Astrocyte (in vitro differentiated cells and primary cell): ENCODE data around the gene SLC6A16. TPM values are rescaled to one million over a fixed set of nuclear protein-coding genes. Genes with fewer than 3 reads are reported as not detected.
A peak's percentile ranks its signal among the peaks of the same experiment; 100 is the strongest.

Source experiments
- DNase-seq: peaks from one replicate; pipeline ENCODE4 v3.0.0-alpha.2; 2010; ENCODE audit warnings: low read depth
- FAIRE-seq: peaks from 2 replicates; lab custom pipeline; 2011; peaks lifted over from hg19 to GRCh38; lab: Jason Lieb, UNC
- H2AFZ ChIP-seq: 2 replicates; pipeline ENCODE4 v1.6.0; 2012; ENCODE audit warnings: low read depth, low read length, inconsistent platforms
- H3K27ac ChIP-seq: 2 replicates; pipeline ENCODE4 v1.5.1; 2011; ENCODE audit warnings: low read depth, low read length, inconsistent platforms
- H3K27me3 ChIP-seq: 2 replicates; pipeline ENCODE4 v1.6.0; 2011; ENCODE audit warnings: low read length, inconsistent platforms; ENCODE audit not compliant: insufficient read depth
- H3K36me3 ChIP-seq: 2 replicates; pipeline ENCODE4 v1.5.1; 2011; ENCODE audit warnings: low read length, inconsistent platforms; ENCODE audit not compliant: insufficient read depth
- H3K4me1 ChIP-seq: 2 replicates; pipeline ENCODE4 v1.5.1; 2011; ENCODE audit warnings: low read length, inconsistent platforms; ENCODE audit not compliant: insufficient read depth
- H3K4me2 ChIP-seq: 2 replicates; pipeline ENCODE4 v1.6.0; 2012; ENCODE audit warnings: low read length, inconsistent platforms
- H3K4me3 ChIP-seq: 2 replicates; pipeline ENCODE4 v1.5.1; 2011; ENCODE audit warnings: low read depth, mild to moderate bottlenecking, low read length, inconsistent platforms; ENCODE audit not compliant: insufficient read depth
- H3K79me2 ChIP-seq: 2 replicates; pipeline ENCODE4 v1.6.0; 2012; ENCODE audit warnings: mild to moderate bottlenecking, low read length, inconsistent platforms; ENCODE audit not compliant: insufficient read depth
- H3K9ac ChIP-seq: 2 replicates; pipeline ENCODE4 v1.6.0; 2012; ENCODE audit warnings: mild to moderate bottlenecking, low read length, inconsistent platforms
- H3K9me3 ChIP-seq: 2 replicates; pipeline ENCODE4 v1.5.1; 2012; ENCODE audit warnings: low read depth, mild to moderate bottlenecking, low read length, inconsistent platforms; ENCODE audit not compliant: insufficient read depth
- H4K20me1 ChIP-seq: 2 replicates; pipeline ENCODE4 v1.6.0; 2012; ENCODE audit warnings: low read length, inconsistent platforms; ENCODE audit not compliant: insufficient read depth
- H3K27ac Mint-ChIP-seq: one replicate; pipeline ENCODE4 v1.8.0; 2021; ENCODE audit warnings: mild to moderate bottlenecking, mixed read lengths; ENCODE audit not compliant: unreplicated experiment
- H3K27me3 Mint-ChIP-seq: one replicate; pipeline ENCODE4 v1.8.0; 2021; ENCODE audit warnings: low read depth, mixed read lengths; ENCODE audit not compliant: unreplicated experiment
- H3K36me3 Mint-ChIP-seq: one replicate; pipeline ENCODE4 v1.8.0; 2021; ENCODE audit warnings: low read depth, mixed read lengths; ENCODE audit not compliant: unreplicated experiment
- H3K4me1 Mint-ChIP-seq: one replicate; pipeline ENCODE4 v1.8.0; 2021; ENCODE audit warnings: low read depth, mixed read lengths; ENCODE audit not compliant: unreplicated experiment
- H3K4me3 Mint-ChIP-seq: one replicate; pipeline ENCODE4 v1.8.0; 2021; ENCODE audit warnings: mild to moderate bottlenecking, moderate library complexity, mixed read lengths; ENCODE audit not compliant: unreplicated experiment
- H3K9me3 Mint-ChIP-seq: one replicate; pipeline ENCODE4 v1.8.0; 2021; ENCODE audit warnings: mild to moderate bottlenecking, mixed read lengths; ENCODE audit not compliant: unreplicated experiment
- CTCF ChIP-seq: IDR thresholded peaks from 2 replicates; pipeline ENCODE4 v1.5.1; 2011; ENCODE audit warnings: low read depth, mild to moderate bottlenecking, inconsistent platforms, low read length, moderate library complexity; ENCODE audit not compliant: insufficient read depth
- EZH2 ChIP-seq: IDR thresholded peaks from 2 replicates; pipeline ENCODE4 v1.6.1; 2012; ENCODE audit warnings: mild to moderate bottlenecking, low read length, inconsistent platforms; ENCODE audit not compliant: insufficient read depth
- total RNA-seq: library from RNA; stranded (reverse); gene quantifications from 2 replicates; pipeline ENCODE4 v1.2.1, GENCODE V29; 2021

SLC6A16 gene
- total RNA-seq, 1 donor from 2014 or later, result 4.6 TPM

GRCh38 chr19:49368711-49369358 is 43.8 kb upstream of the SLC6A16 start:
- H3K9me3 ChIP-seq, result peaks cover 9% of the 10 kb centered on the region
- TF ChIP-seq EZH2 (no peak), CTCF (no peak)
- no peak for FAIRE-seq
- peaks cover 5% of the 10 kb centered on the region for H3K27me3 ChIP-seq
- no peaks in the 10 kb centered on the region for H3K4me1 ChIP-seq
- no peaks in the 10 kb centered on the region for H3K36me3 ChIP-seq
- H3K36me3 Mint-ChIP-seq, result peaks cover 2% of the 10 kb centered on the region
- H3K9ac ChIP-seq, result no peak overlapping the region
- H3K4me3 ChIP-seq, result no peak overlapping the region
- no peak overlapping the region for H3K4me3 Mint-ChIP-seq
- no peak overlapping the region for H2AFZ ChIP-seq
- H3K79me2 ChIP-seq, result no peaks in the 10 kb centered on the region
- H3K27ac ChIP-seq, result no peak overlapping the region
- peaks cover 4% of the 10 kb centered on the region for H3K27me3 Mint-ChIP-seq
- DNase-seq, result no peak
- H4K20me1 ChIP-seq, result no peaks in the 10 kb centered on the region
- H3K4me1 Mint-ChIP-seq, result no peaks in the 10 kb centered on the region
- H3K9me3 Mint-ChIP-seq, result peaks cover 20% of the 10 kb centered on the region
- H3K4me2 ChIP-seq, result no peak overlapping the region
- no peak overlapping the region for H3K27ac Mint-ChIP-seq

DNA sequence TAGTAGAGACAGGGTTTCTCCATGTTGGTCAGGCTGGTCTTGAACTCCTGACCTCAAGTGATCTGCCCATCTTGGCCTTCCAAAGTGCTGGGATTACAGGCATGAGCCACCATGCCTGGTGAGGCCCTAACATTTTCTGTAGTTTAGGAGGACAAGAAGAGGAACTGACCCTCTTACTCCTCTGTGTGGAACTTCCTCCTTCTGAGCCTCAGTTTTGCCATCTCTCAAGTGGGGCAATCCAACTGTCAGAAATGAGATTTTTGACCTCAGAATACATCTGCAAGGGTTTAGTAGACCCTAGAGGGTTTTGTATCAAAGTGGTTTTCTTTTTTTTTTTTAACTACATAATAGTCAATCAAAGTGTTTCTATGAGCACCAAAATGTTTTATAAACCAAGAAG is 41.1 kb upstream of the SLC6A16 start:
- Mint-ChIP-seq H3K9me3 (peaks cover 20% of the 10 kb centered on the region), H3K27me3 (peaks cover 2% of the 10 kb centered on the region), H3K4me3 (no peak overlapping the region), H3K36me3 (peaks cover 2% of the 10 kb centered on the region), H3K27ac (no peak overlapping the region), H3K4me1 (no peaks in the 10 kb centered on the region)
- peaks cover 9% of the 10 kb centered on the region for H3K9me3 ChIP-seq
- FAIRE-seq (no peak), DNase-seq (no peak)
- no peak overlapping the region for H2AFZ ChIP-seq
- H3K4me3 ChIP-seq, result no peak overlapping the region
- H3K79me2 ChIP-seq, result peaks cover 14% of the 10 kb centered on the region
- H4K20me1 ChIP-seq, result no peaks in the 10 kb centered on the region
- TF ChIP-seq EZH2 (no peak), CTCF (no peak)
- H3K9ac ChIP-seq, result no peak overlapping the region
- H3K36me3 ChIP-seq, result no peaks in the 10 kb centered on the region
- peaks cover 8% of the 10 kb centered on the region for H3K4me1 ChIP-seq
- H3K27me3 ChIP-seq, result peaks cover 5% of the 10 kb centered on the region
- no peak overlapping the region for H3K27ac ChIP-seq
- no peak overlapping the region for H3K4me2 ChIP-seq

- H2AFZ ChIP-seq, result peak overlapping the region; percentile 71
- peak overlapping the region; percentile 47 for H3K4me3 ChIP-seq
- DNase-seq (no peak), FAIRE-seq (no peak)
- Mint-ChIP-seq H3K27me3 (peaks cover 2% of the 10 kb centered on the region), H3K4me1 (peaks cover 3% of the 10 kb centered on the region), H3K9me3 (peaks cover 6% of the 10 kb centered on the region), H3K27ac (no peak overlapping the region), H3K36me3 (peaks cover 3% of the 10 kb centered on the region), H3K4me3 (no peak overlapping the region)
- peaks cover 4% of the 10 kb centered on the region for H4K20me1 ChIP-seq
- peaks cover 3% of the 10 kb centered on the region for H3K36me3 ChIP-seq
- H3K27ac ChIP-seq, result no peak overlapping the region
- H3K4me1 ChIP-seq, result peaks cover 14% of the 10 kb centered on the region
- peak overlapping the region; percentile 15 for H3K9ac ChIP-seq
- H3K9me3 ChIP-seq, result peaks cover 5% of the 10 kb centered on the region
- TF ChIP-seq CTCF, result no peak
- TF ChIP-seq EZH2, result no peak
- peak overlapping the region; percentile 93 for H3K4me2 ChIP-seq
- H3K79me2 ChIP-seq, result peaks cover 33% of the 10 kb centered on the region
- H3K27me3 ChIP-seq, result no peaks in the 10 kb centered on the region
These were observed 39.2 kb upstream of the SLC6A16 start for GRCh38 chr19:49364083-49364737.
